Mesendoderm (in vitro differentiated cells): ENCODE results near the gene COX4I1.

Experiments
- DNase-seq: peaks from one replicate; pipeline ENCODE4 v3.0.0; 2013
- H2AK5ac ChIP-seq: 2 replicates; pipeline ENCODE4 v1.6.1; 2013; ENCODE audit warnings: low read length, inconsistent platforms
- H2BK120ac ChIP-seq: 2 replicates; pipeline ENCODE4 v1.6.1; 2013; ENCODE audit warnings: low read depth, mild to moderate bottlenecking, low read length, moderate library complexity, mixed read lengths
- H2BK15ac ChIP-seq: replicated peaks from 2 replicates; pipeline ENCODE4 v1.6.1; 2013; ENCODE audit warnings: low read depth, mild to moderate bottlenecking, moderate library complexity
- H2BK5ac ChIP-seq: 2 replicates; pipeline ENCODE4 v1.6.1; 2013; ENCODE audit warnings: low read length, inconsistent platforms
- H3K18ac ChIP-seq: 2 replicates; pipeline ENCODE4 v1.6.1; 2013; ENCODE audit warnings: mild to moderate bottlenecking, low read length, mixed read lengths
- H3K23ac ChIP-seq: one replicate; pipeline ENCODE4 v1.6.1; 2013; ENCODE audit warnings: low read length
- H3K27ac ChIP-seq: 2 replicates; pipeline ENCODE4 v1.5.1; 2013; ENCODE audit warnings: low read depth, mild to moderate bottlenecking, inconsistent platforms, low read length, moderate library complexity
- H3K27me3 ChIP-seq: 2 replicates; pipeline ENCODE4 v1.6.1; 2013; ENCODE audit warnings: low read length, control low read depth, mild to moderate bottlenecking, inconsistent platforms; ENCODE audit not compliant: insufficient read depth, poor library complexity
- H3K36me3 ChIP-seq: 2 replicates; pipeline ENCODE4 v1.6.1; 2013; ENCODE audit warnings: low read length, inconsistent platforms; ENCODE audit not compliant: control insufficient read depth, insufficient read depth
- H3K4ac ChIP-seq: one replicate; pipeline ENCODE4 v1.6.1; 2013; ENCODE audit warnings: low read depth, mild to moderate bottlenecking, low read length, moderate library complexity
- H3K4me1 ChIP-seq: 2 replicates; pipeline ENCODE4 v1.6.1; 2013; ENCODE audit warnings: low read depth, low read length, inconsistent platforms; ENCODE audit not compliant: control insufficient read depth
- H3K4me2 ChIP-seq: 2 replicates; pipeline ENCODE4 v1.6.1; 2013; ENCODE audit warnings: low read length
- H3K4me3 ChIP-seq: 2 replicates; pipeline ENCODE4 v1.5.1; 2013; ENCODE audit warnings: mild to moderate bottlenecking, low read length
- H3K56ac ChIP-seq: one replicate; pipeline ENCODE4 v1.6.1; 2013; ENCODE audit warnings: low read length
- H3K79me1 ChIP-seq: 2 replicates; pipeline ENCODE4 v1.6.1; 2013; ENCODE audit warnings: low read length, inconsistent platforms
- H3K79me2 ChIP-seq: 2 replicates; pipeline ENCODE4 v1.6.1; 2013; ENCODE audit warnings: mild to moderate bottlenecking, low read length; ENCODE audit not compliant: control insufficient read depth, insufficient read depth
- H3K9ac ChIP-seq: 2 replicates; pipeline ENCODE4 v1.6.1; 2013; ENCODE audit warnings: low read length, inconsistent platforms
- H4K5ac ChIP-seq: one replicate; pipeline ENCODE4 v1.6.1; 2013; ENCODE audit warnings: low read length
- H4K8ac ChIP-seq: one replicate; pipeline ENCODE4 v1.6.1; 2013; ENCODE audit warnings: low read depth, mild to moderate bottlenecking, control low read depth, low read length, moderate library complexity
- WGBS: extraction: QIAGEN DNeasy Blood & Tissue Kit; methylation state at CpG from one replicate; pipeline ENCODE4 v1.1.7; 2013; ENCODE audit warnings: low lambda C conversion rate, missing lambda C conversion rate; ENCODE audit not compliant: insufficient coverage; ENCODE audit errors: extremely low coverage; 5-methylcytosine and 5-hydroxymethylcytosine counted together

Gene COX4I1

DNA sequence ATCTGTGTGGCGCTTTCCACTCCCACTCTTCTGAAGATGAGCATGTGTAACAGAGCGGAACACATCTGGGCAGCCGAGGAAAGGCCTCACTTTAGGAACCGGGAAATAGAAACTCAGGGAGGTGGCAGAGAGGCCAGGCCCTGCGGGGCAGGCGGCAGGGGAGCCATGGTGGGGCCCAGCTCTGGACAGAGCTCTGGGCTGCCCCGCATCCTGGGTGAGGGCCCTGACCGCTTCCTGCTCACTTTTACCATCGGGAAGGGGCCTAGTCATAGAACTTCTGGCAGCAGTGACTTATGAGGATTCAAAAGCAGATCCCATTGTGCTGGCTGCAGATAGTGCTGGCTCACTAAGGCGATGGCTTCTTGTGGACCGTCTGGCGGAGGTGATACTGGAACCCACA lies 22.6 kb downstream of the COX4I1 start:
- no peak overlapping the region for H2AK5ac ChIP-seq
- H3K56ac ChIP-seq: no peak overlapping the region
- H3K4me1 ChIP-seq: no peaks in the 10 kb centered on the region
- no peaks in the 10 kb centered on the region for H3K79me1 ChIP-seq
- H2BK120ac ChIP-seq: no peak overlapping the region
- H3K9ac ChIP-seq: no peak overlapping the region
- no peaks in the 10 kb centered on the region for H3K36me3 ChIP-seq
- no peak overlapping the region for H3K4me3 ChIP-seq
- H3K79me2 ChIP-seq: no peaks in the 10 kb centered on the region
- WGBS: no CpG with 5 or more reads among the region's 12 CpGs
- no peak overlapping the region for H3K23ac ChIP-seq
- H4K5ac ChIP-seq: no peak overlapping the region
- H2BK5ac ChIP-seq: no peak overlapping the region
- H3K4me2 ChIP-seq: no peak overlapping the region
- DNase-seq: no peak
- H4K8ac ChIP-seq: no peak overlapping the region
- no peak overlapping the region for H3K4ac ChIP-seq
- no peaks in the 10 kb centered on the region for H3K27me3 ChIP-seq
- no peak overlapping the region for H3K27ac ChIP-seq
- no peak overlapping the region for H2BK15ac ChIP-seq
- H3K18ac ChIP-seq: no peak overlapping the region

DNA sequence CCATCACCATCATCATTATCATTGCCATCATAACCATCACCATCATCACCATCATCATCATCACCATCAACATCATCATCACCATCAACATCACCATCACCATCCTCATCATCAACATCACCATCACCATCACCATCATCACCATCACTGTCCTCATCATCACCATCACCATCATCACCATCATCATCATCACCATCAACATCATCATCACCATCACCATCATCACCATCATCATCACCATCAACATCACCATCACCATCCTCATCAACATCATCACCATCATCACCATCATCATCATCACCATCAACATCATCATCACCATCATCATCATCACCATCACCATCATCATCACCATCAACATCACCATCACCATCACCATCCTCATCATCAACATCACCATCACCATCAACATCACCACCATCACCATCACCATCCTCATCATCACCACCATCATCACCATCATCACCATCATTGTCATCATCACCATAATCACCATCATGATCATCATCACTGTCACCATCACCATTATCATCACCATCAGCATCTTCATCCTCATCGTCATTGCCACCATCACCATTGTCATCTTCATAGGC lies 23.9 kb downstream of the COX4I1 start:
- DNase-seq: no peak
- H3K4ac ChIP-seq: no peak overlapping the region
- H3K79me2 ChIP-seq: no peaks in the 10 kb centered on the region
- no peak overlapping the region for H3K9ac ChIP-seq
- WGBS: no CpG with 5 or more reads among the region's 1 CpG
- H3K27me3 ChIP-seq: no peaks in the 10 kb centered on the region
- no peak overlapping the region for H3K56ac ChIP-seq
- no peaks in the 10 kb centered on the region for H3K36me3 ChIP-seq
- no peak overlapping the region for H4K5ac ChIP-seq
- no peak overlapping the region for H3K27ac ChIP-seq
- H3K18ac ChIP-seq: no peak overlapping the region
- no peak overlapping the region for H3K4me2 ChIP-seq
- no peak overlapping the region for H2BK5ac ChIP-seq
- no peak overlapping the region for H3K23ac ChIP-seq
- H3K79me1 ChIP-seq: no peaks in the 10 kb centered on the region
- H3K4me1 ChIP-seq: no peaks in the 10 kb centered on the region
- no peak overlapping the region for H3K4me3 ChIP-seq
- no peak overlapping the region for H4K8ac ChIP-seq
- no peak overlapping the region for H2BK15ac ChIP-seq
- no peak overlapping the region for H2AK5ac ChIP-seq
- H2BK120ac ChIP-seq: no peak overlapping the region

DNA sequence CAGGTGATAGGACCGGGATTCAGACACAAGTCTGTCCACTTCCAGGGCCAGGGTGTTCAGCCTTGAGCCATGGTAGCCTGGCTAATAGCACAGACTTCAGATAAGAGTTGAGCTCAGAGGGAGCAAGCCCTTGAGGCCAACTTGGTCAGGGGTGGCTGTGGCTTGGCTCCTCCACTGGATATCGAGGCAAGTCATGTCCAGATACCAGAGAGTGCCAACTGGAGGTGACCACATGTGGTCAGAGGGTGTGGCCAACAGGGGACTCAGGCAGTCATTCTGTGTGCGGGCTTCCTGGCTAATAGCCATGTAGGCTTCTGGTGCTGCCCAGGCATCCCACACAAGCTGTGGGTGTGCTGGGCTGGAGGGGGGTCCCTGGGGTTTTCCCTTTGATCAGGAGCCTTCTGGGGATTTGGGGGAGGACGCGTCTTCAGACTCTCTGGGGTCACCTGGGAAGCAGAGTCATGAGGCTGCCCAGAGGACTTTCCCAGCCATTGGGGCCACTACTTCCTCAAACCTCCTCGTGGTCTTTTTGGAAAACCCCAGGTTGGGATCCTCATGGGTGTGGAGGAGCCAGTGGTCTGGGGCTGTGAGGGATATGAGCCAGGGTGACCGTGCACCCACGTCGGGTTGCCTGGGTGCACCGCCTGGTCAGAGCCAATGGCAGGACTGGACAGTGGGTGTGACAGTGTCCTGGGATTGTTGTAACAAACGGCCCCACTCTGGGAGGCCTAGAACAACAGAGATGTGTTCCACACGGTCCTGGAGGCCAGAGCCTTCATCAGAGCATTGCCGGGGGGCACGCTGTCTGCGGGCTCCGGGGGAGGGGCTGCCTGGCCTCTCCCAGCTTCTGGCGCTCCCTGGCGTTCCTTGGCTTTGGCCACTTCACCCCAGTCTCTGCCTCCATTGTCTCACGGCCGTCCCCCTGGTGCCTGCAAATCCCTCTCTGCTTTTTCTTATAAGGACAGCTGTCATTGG lies 25.0 kb downstream of the COX4I1 start:
- Histone ChIP-seq H3K27me3 (no peaks in the 10 kb centered on the region), H3K56ac (no peak overlapping the region), H3K79me2 (no peaks in the 10 kb centered on the region), H3K4me2 (no peak overlapping the region), H2BK120ac (no peak overlapping the region), H3K27ac (no peak overlapping the region), H3K9ac (no peak overlapping the region), H2BK5ac (no peak overlapping the region), H3K79me1 (no peaks in the 10 kb centered on the region), H4K8ac (no peak overlapping the region), H3K4ac (no peak overlapping the region), H3K18ac (no peak overlapping the region), H3K4me3 (no peak overlapping the region), H2BK15ac (no peak overlapping the region), H3K4me1 (no peaks in the 10 kb centered on the region), H3K23ac (no peak overlapping the region), H4K5ac (no peak overlapping the region), H2AK5ac (no peak overlapping the region), H3K36me3 (no peaks in the 10 kb centered on the region)
- WGBS: no CpG with 5 or more reads among the region's 20 CpGs
- DNase-seq: no peak

DNA sequence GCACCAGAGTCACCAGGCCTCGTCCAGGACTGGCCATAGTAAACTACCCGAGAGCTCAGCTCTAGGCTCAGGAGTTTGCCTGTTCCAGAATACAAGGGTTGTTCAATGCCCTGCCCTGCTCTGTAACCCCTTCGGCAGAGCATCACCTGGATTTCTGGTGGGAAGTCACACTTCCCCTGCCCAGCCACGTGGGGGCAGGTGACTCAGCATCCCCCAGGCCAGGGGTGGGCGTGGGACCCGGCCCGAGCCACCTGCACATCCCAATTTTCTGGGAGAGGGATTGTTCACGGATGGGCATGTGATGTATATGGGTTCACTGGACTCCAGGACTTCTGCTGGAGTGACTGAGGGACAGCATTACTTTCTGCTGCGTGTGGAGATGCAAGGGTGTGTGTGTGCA lies 25.8 kb downstream of the COX4I1 start:
- H3K79me1 ChIP-seq: no peaks in the 10 kb centered on the region
- H3K56ac ChIP-seq: no peak overlapping the region
- no peak overlapping the region for H3K23ac ChIP-seq
- no peak overlapping the region for H3K27ac ChIP-seq
- H3K4ac ChIP-seq: no peak overlapping the region
- H3K27me3 ChIP-seq: no peaks in the 10 kb centered on the region
- H3K36me3 ChIP-seq: no peaks in the 10 kb centered on the region
- no peak overlapping the region for H2BK5ac ChIP-seq
- H2BK15ac ChIP-seq: no peak overlapping the region
- H4K5ac ChIP-seq: no peak overlapping the region
- H3K4me1 ChIP-seq: no peaks in the 10 kb centered on the region
- no peak overlapping the region for H3K9ac ChIP-seq
- peak; percentile 30 for DNase-seq
- no peak overlapping the region for H3K4me2 ChIP-seq
- no peak overlapping the region for H2BK120ac ChIP-seq
- WGBS: no CpG with 5 or more reads among the region's 9 CpGs
- no peak overlapping the region for H2AK5ac ChIP-seq
- no peaks in the 10 kb centered on the region for H3K79me2 ChIP-seq
- no peak overlapping the region for H4K8ac ChIP-seq
- no peak overlapping the region for H3K18ac ChIP-seq
- H3K4me3 ChIP-seq: no peak overlapping the region

DNA sequence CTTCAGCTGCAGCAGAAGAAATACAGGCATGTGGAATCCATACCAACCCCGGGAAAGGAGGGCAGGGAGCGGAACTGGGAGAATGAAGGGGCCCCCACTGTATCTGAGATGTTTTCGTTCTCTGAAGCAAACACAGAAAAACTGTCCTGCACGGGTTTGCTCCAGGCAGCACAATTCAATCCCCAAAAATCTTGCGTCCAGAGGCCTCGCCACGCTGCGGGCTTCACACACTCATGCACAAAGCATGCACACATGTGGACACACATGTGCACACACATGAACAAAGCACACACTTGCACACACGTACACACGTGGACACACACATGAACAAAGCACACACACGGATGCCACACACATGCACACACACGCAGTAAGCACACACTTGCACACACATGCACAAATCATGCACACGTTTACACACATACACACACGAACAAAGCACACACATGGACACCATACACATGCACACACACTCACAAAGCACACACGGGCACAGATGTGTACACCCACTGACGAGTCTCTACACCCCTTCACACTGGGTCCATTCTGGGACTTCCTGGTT lies 27.3 kb downstream of the COX4I1 start:
- H3K79me2 ChIP-seq: no peaks in the 10 kb centered on the region
- H2AK5ac ChIP-seq: no peak overlapping the region

More for the DNA sequence above, 27.3 kb downstream of the COX4I1 start:
- Histone ChIP-seq H3K18ac (no peak overlapping the region), H3K4ac (no peak overlapping the region), H3K27me3 (no peaks in the 10 kb centered on the region), H4K5ac (no peak overlapping the region), H3K9ac (no peak overlapping the region), H2BK120ac (no peak overlapping the region), H3K4me3 (no peak overlapping the region), H2BK5ac (no peak overlapping the region), H3K79me1 (no peaks in the 10 kb centered on the region), H3K23ac (no peak overlapping the region), H2BK15ac (no peak overlapping the region), H3K4me1 (no peaks in the 10 kb centered on the region), H3K4me2 (no peak overlapping the region), H3K56ac (no peak overlapping the region), H4K8ac (no peak overlapping the region), H3K36me3 (no peaks in the 10 kb centered on the region), H3K27ac (no peak overlapping the region)
- no CpG with 5 or more reads among the region's 16 CpGs for WGBS
- no peak for DNase-seq
